GM12878 (cell line): ENCODE measurements around the gene IRF1. TPM values are rescaled to one million over a fixed set of nuclear protein-coding genes. Genes with fewer than 3 reads are reported as not detected.

Experiments used
- ASH2L ChIP-seq: fragments of 300-600, 200-600 bp; sonication (generic); IDR thresholded peaks from 2 replicates; pipeline ENCODE4 v1.6.1; 2017; ENCODE audit warnings: low read depth, mild to moderate bottlenecking, borderline replicate concordance
- CHD2 ChIP-seq: IDR thresholded peaks from 2 replicates; pipeline ENCODE4 v1.6.1; 2011; ENCODE audit warnings: low read depth, low read length, improper control_type of control experiment, borderline replicate concordance
- EP300 ChIP-seq, 2 experiments: fragments of 150-350 bp in 1 of 2; IDR thresholded peaks; 2 replicates each; pipeline ENCODE4 v1.6.1; 2011 to 2012; ENCODE audit warnings: low read depth in 2 of 2, low read length in 2 of 2, borderline replicate concordance in 1 of 2, improper control_type of control experiment in 1 of 2, inconsistent platforms in 1 of 2; ENCODE audit not compliant: control insufficient read depth in 1 of 2
- ESRRA ChIP-seq: IDR thresholded peaks from 2 replicates; pipeline ENCODE4 v1.6.1; 2012; ENCODE audit warnings: mild to moderate bottlenecking, low read length, improper control_type of control experiment
- ETV6 ChIP-seq, 2 experiments: fragments of 450-650 bp in 1 of 2; IDR thresholded peaks in 1 of 2; conservative IDR thresholded peaks in 1 of 2; 2 replicates each; pipeline ENCODE4 v1.6.1; 2014; ENCODE audit warnings: antibody characterized with exemption in 1 of 2, borderline replicate concordance in 1 of 2, low read depth in 1 of 2, mild to moderate bottlenecking in 1 of 2, moderate library complexity in 1 of 2
- FOXK2 ChIP-seq: fragments of 450-650 bp; IDR thresholded peaks from 2 replicates; pipeline ENCODE4 v1.6.1; 2017; ENCODE audit warnings: mild to moderate bottlenecking, moderate library complexity
- FOXM1 ChIP-seq: IDR thresholded peaks from 2 replicates; pipeline ENCODE4 v1.6.1; 2012; ENCODE audit warnings: low read depth, mild to moderate bottlenecking, inconsistent platforms, low read length, moderate library complexity
- HDAC2 ChIP-seq: fragments of 200-600 bp; sonication (generic); IDR thresholded peaks from 2 replicates; pipeline ENCODE4 v1.6.1; 2017
- IKZF1 ChIP-seq: fragments of 450-650 bp; conservative IDR thresholded peaks from 2 replicates; pipeline ENCODE4 v1.6.1; 2017; ENCODE audit warnings: antibody characterized with exemption, mild to moderate bottlenecking
- KLF5 ChIP-seq: fragments of 450-650 bp; IDR thresholded peaks from 2 replicates; pipeline ENCODE4 v1.6.1; 2014; ENCODE audit warnings: mild to moderate bottlenecking; ENCODE audit not compliant: partially characterized antibody
- MYC ChIP-seq: IDR thresholded peaks from 2 replicates; pipeline ENCODE4 v1.6.1; 2011; ENCODE audit warnings: mild to moderate bottlenecking, low read length, moderate library complexity, inconsistent platforms; ENCODE audit not compliant: insufficient read depth, insufficient replicate concordance, insufficient read length, severe bottlenecking
- NFIC ChIP-seq: IDR thresholded peaks from 2 replicates; pipeline ENCODE4 v1.6.1; 2012; ENCODE audit warnings: low read depth, mild to moderate bottlenecking, inconsistent platforms, low read length, moderate library complexity
- NFYA ChIP-seq: IDR thresholded peaks from 2 replicates; pipeline ENCODE4 v1.6.1; 2011; ENCODE audit warnings: low read depth, mild to moderate bottlenecking, low read length, improper control_type of control experiment, borderline replicate concordance
- POLR2AphosphoS5 ChIP-seq: IDR thresholded peaks from 2 replicates; pipeline ENCODE4 v1.6.1; 2011; ENCODE audit warnings: mild to moderate bottlenecking, low read length, inconsistent platforms
- RFX5 ChIP-seq: IDR thresholded peaks from 2 replicates; pipeline ENCODE4 v1.6.1; 2011; ENCODE audit warnings: low read depth, low read length, improper control_type of control experiment
- RUNX3 ChIP-seq: IDR thresholded peaks from 2 replicates; pipeline ENCODE4 v1.6.1; 2012; ENCODE audit warnings: low read length, inconsistent platforms
- SMARCA5 ChIP-seq: fragments of 450-650 bp; IDR thresholded peaks from 2 replicates; pipeline ENCODE4 v1.6.1; 2017; ENCODE audit warnings: mild to moderate bottlenecking
- YBX1 ChIP-seq: fragments of 450-650 bp; IDR thresholded peaks from 2 replicates; pipeline ENCODE4 v1.6.1; 2016; ENCODE audit warnings: antibody characterized with exemption
- ZSCAN29 ChIP-seq: fragments of 450-650 bp; IDR thresholded peaks from 2 replicates; pipeline ENCODE4 v1.6.1; 2017; ENCODE audit warnings: mild to moderate bottlenecking, moderate library complexity
- polyA plus RNA-seq, 11 experiments: library from polyadenylated mRNA; depleted of rRNA in 4 of 11; unstranded in 6 of 11; stranded (reverse) in 5 of 11; fragments of >200 nt; fragmentation: Nextera tagmentation in 4 of 11; fragmentation: Illumina TruSeq in 1 of 11; extraction: Ambion mirVana in 4 of 11; extraction: Trizol in 1 of 11; gene quantifications; 1 replicate in 1 of 11; 2 replicates in 10 of 11; pipeline versions ENCODE4 v1.2.1 to v1.2.3, GENCODE V29; 2011 to 2016; ENCODE audit warnings: inconsistent platforms in 2 of 11, missing spikeins in 2 of 11, low read depth in 1 of 11
- total RNA-seq, 4 experiments: library from RNA; depleted of rRNA in 3 of 4; stranded (reverse); fragments of >200 nt in 3 of 4; fragmentation: Illumina TruSeq in 1 of 4; extraction: Trizol in 1 of 4; gene quantifications; 2 replicates each; pipeline versions ENCODE4 v1.2.1 to v1.2.3, GENCODE V29; 2013 to 2021
- TF ChIP-seq, protein P1 (sequence below): IDR thresholded peaks from 2 replicates; pipeline ENCODE4 v1.6.1; 2012; ENCODE audit warnings: low read depth, low read length, improper control_type of control experiment
- TF ChIP-seq, protein P2 (sequence below): fragments of 450-650 bp; IDR thresholded peaks from 2 replicates; pipeline ENCODE4 v1.6.1; 2016; ENCODE audit warnings: mild to moderate bottlenecking
- TF ChIP-seq, protein P3 (sequence below): fragments of 450-650 bp; IDR thresholded peaks from 2 replicates; pipeline ENCODE4 v1.6.1; 2017; ENCODE audit warnings: antibody characterized with exemption, mild to moderate bottlenecking, moderate library complexity

IRF1 gene
- total and polyA plus RNA-seq, 10 of the 15 experiments (the other 5 are each of a cell fraction or from before 2014, with no cell fraction given) = 6.9 to 68.0 (median 49.6) TPM

DNA sequence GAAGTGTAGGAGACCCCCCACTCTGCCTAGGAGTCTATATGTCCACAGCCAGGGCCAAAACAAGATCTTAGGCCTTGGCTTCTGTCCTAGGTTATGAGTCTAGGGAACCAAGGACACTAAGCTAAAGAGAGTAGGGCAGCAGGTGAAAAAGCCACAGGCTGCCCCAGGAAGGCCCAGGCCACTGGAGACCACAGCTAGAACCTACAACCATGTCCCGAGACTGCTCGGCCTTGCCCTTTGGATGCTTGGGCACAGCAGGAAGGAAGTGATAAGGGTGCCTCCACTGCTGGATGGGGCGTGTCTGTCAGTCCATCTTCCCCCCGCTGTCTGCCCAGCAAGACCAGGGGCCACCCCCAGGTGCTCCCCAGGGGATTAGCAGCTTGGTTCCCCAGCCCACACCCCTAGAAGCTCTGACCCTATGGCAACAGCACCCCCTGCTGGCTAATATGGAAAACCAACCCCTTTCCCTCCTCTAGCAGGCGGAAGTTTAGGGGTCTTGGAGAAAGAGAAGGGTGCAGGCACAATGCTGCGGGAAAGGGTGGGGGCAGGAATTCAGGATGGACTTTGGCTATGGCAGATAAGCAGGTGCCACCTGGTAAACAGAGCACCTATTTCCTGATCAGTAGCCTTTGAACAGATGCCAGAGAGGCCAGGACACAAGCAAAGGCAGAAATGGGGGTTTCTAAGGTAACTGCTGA is 10.5 kb upstream of the IRF1 start (continued):
- TF ChIP-seq, protein P1, sequence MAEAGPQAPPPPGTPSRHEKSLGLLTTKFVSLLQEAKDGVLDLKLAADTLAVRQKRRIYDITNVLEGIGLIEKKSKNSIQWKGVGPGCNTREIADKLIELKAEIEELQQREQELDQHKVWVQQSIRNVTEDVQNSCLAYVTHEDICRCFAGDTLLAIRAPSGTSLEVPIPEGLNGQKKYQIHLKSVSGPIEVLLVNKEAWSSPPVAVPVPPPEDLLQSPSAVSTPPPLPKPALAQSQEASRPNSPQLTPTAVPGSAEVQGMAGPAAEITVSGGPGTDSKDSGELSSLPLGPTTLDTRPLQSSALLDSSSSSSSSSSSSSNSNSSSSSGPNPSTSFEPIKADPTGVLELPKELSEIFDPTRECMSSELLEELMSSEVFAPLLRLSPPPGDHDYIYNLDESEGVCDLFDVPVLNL = no peak
- TF ChIP-seq FOXK2 (no peak), CHD2 (peak; percentile 21; the same call in 1 of the 2 replicates), ASH2L (no peak), NFYA (no peak), POLR2AphosphoS5 (no peak), ETV6 (conservative IDR thresholded peaks at IDR 0.05 in 1 of 2, IDR thresholded peaks at IDR 0.05 in 1 of 2; ENCODE audit: borderline replicate concordance in 1 of 2, low read depth in 1 of 2) (no peak), ESRRA (no peak), MYC (no peak), NFIC (no peak), RFX5 (no peak), SMARCA5 (0 out of 2 replicates have a peak, but pooled peaks have one; percentile 15), RUNX3 (no peak), EP300 (IDR thresholded peaks at IDR 0.05; ENCODE audit: borderline replicate concordance in 1 of 2, control insufficient read depth in 1 of 2, low read depth in 2 of 2, low read length in 2 of 2) (0 out of 4 replicates have a peak, but pooled peaks of 1 of the 2 experiments have one; percentile 11), KLF5 (no peak), ZSCAN29 (no peak), HDAC2 (no peak), FOXM1 (no peak), YBX1 (0 out of 2 replicates have a peak, but pooled peaks have one; percentile 63), IKZF1 (peak; percentile 68; the same call in 1 of the 2 replicates)
- TF ChIP-seq, protein P2, sequence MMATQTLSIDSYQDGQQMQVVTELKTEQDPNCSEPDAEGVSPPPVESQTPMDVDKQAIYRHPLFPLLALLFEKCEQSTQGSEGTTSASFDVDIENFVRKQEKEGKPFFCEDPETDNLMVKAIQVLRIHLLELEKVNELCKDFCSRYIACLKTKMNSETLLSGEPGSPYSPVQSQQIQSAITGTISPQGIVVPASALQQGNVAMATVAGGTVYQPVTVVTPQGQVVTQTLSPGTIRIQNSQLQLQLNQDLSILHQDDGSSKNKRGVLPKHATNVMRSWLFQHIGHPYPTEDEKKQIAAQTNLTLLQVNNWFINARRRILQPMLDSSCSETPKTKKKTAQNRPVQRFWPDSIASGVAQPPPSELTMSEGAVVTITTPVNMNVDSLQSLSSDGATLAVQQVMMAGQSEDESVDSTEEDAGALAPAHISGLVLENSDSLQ = peak; percentile 64
- TF ChIP-seq, protein P3, sequence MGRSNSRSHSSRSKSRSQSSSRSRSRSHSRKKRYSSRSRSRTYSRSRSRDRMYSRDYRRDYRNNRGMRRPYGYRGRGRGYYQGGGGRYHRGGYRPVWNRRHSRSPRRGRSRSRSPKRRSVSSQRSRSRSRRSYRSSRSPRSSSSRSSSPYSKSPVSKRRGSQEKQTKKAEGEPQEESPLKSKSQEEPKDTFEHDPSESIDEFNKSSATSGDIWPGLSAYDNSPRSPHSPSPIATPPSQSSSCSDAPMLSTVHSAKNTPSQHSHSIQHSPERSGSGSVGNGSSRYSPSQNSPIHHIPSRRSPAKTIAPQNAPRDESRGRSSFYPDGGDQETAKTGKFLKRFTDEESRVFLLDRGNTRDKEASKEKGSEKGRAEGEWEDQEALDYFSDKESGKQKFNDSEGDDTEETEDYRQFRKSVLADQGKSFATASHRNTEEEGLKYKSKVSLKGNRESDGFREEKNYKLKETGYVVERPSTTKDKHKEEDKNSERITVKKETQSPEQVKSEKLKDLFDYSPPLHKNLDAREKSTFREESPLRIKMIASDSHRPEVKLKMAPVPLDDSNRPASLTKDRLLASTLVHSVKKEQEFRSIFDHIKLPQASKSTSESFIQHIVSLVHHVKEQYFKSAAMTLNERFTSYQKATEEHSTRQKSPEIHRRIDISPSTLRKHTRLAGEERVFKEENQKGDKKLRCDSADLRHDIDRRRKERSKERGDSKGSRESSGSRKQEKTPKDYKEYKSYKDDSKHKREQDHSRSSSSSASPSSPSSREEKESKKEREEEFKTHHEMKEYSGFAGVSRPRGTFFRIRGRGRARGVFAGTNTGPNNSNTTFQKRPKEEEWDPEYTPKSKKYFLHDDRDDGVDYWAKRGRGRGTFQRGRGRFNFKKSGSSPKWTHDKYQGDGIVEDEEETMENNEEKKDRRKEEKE = no peak
